Muscle layer of duodenum (tissue), 2 donors: ENCODE data around the gene SPN.
"Not testable (repeated sequence)": the region's sequence is repeated elsewhere in the genome, so short reads cannot be mapped to it uniquely, and the experiment has no call there.

Experiments
- H3K27ac ChIP-seq: one replicate; pipeline ENCODE4 v1.7.0; 2013; ENCODE audit warnings: mild to moderate bottlenecking, low read length
- H3K27me3 ChIP-seq: one replicate; pipeline ENCODE4 v1.7.0; 2013; ENCODE audit warnings: low read depth, mild to moderate bottlenecking, control low read depth, low read length
- H3K36me3 ChIP-seq, 2 donors: one replicate each; pipeline ENCODE4 v1.7.0; 2013; ENCODE audit warnings: low read length in 2 of 2, control low read depth in 1 of 2, mild to moderate bottlenecking in 1 of 2; ENCODE audit not compliant: insufficient read depth in 2 of 2, control insufficient read depth in 1 of 2
- H3K4me1 ChIP-seq, 2 donors: one replicate each; pipeline ENCODE4 v1.7.0; 2013; ENCODE audit warnings: low read length in 2 of 2, mild to moderate bottlenecking in 2 of 2, control low read depth in 1 of 2, moderate library complexity in 1 of 2; ENCODE audit not compliant: insufficient read depth in 2 of 2, control insufficient read depth in 1 of 2
- H3K4me3 ChIP-seq, 2 donors: one replicate each; pipeline ENCODE4 v1.7.0; 2013; ENCODE audit warnings: low read length in 2 of 2, low read depth in 1 of 2, mild to moderate bottlenecking in 1 of 2
- H3K9me3 ChIP-seq, 2 donors: one replicate each; pipeline ENCODE4 v1.7.0; 2013; ENCODE audit warnings: low read length in 2 of 2, control low read depth in 1 of 2, mild to moderate bottlenecking in 1 of 2; ENCODE audit not compliant: control insufficient read depth in 1 of 2
- donor health status: healthy.

Gene SPN

GRCh38 chr16:29649588-29650494 lies 13.2 kb upstream of the SPN start:
- Histone ChIP-seq H3K27me3 (no peaks in the 10 kb centered on the region), H3K27ac (no peak overlapping the region), H3K36me3 (no peaks in the 10 kb centered on the region), H3K4me1 (no peaks in the 10 kb centered on the region), H3K4me3 (no peak overlapping the region), H3K9me3 (no peaks in the 10 kb centered on the region)

- Histone ChIP-seq H3K36me3 (no peaks in the 10 kb centered on the region), H3K4me1 (no peaks in the 10 kb centered on the region), H3K4me3 (no peak overlapping the region), H3K27ac (no peak overlapping the region), H3K9me3 (no peaks in the 10 kb centered on the region), H3K27me3 (no peaks in the 10 kb centered on the region)
Measured at GRCh38 chr16:29650771-29651170, 12.3 kb upstream of the SPN start.

GRCh38 chr16:29651774-29652349 lies 11.2 kb upstream of the SPN start:
- Histone ChIP-seq H3K27ac (no peak overlapping the region), H3K27me3 (no peaks in the 10 kb centered on the region), H3K9me3 (no peaks in the 10 kb centered on the region), H3K36me3 (no peaks in the 10 kb centered on the region), H3K4me3 (no peak overlapping the region), H3K4me1 (no peaks in the 10 kb centered on the region)

GRCh38 chr16:29653471-29653870 lies 9.6 kb upstream of the SPN start:
- Histone ChIP-seq H3K9me3 (no peaks in the 10 kb centered on the region), H3K4me1 (no peaks in the 10 kb centered on the region), H3K27ac (no peak overlapping the region), H3K4me3 (no peak overlapping the region), H3K36me3 (no peaks in the 10 kb centered on the region), H3K27me3 (no peaks in the 10 kb centered on the region)

GRCh38 chr16:29653890-29654289 lies 9.2 kb upstream of the SPN start:
- not testable (repeated sequence) for H3K27me3 ChIP-seq, H3K4me1 ChIP-seq, H3K36me3 ChIP-seq, H3K27ac ChIP-seq, H3K4me3 ChIP-seq, H3K9me3 ChIP-seq

- no peak overlapping the region for H3K27ac ChIP-seq
- no peaks in the 10 kb centered on the region for H3K36me3 ChIP-seq
- no peaks in the 10 kb centered on the region for H3K27me3 ChIP-seq
- H3K4me1 ChIP-seq = no peaks in the 10 kb centered on the region
- H3K4me3 ChIP-seq = no peak overlapping the region
- H3K9me3 ChIP-seq = no peaks in the 10 kb centered on the region
Measured at GRCh38 chr16:29656688-29657523, 6.1 kb upstream of the SPN start.

- Histone ChIP-seq H3K9me3 (no peaks in the 10 kb centered on the region), H3K27me3 (no peaks in the 10 kb centered on the region), H3K27ac (no peak overlapping the region), H3K4me3 (no peak overlapping the region), H3K4me1 (no peaks in the 10 kb centered on the region), H3K36me3 (no peaks in the 10 kb centered on the region)
Measured at GRCh38 chr16:29658705-29659104, 4.3 kb upstream of the SPN start.

- H3K4me3 ChIP-seq = no peak overlapping the region
- peaks cover 5 to 11% of the 10 kb centered on the region in 2 donors for H3K4me1 ChIP-seq
- H3K36me3 ChIP-seq = no peaks in the 10 kb centered on the region
- H3K27me3 ChIP-seq = no peaks in the 10 kb centered on the region
- H3K27ac ChIP-seq = no peak overlapping the region
- no peaks in the 10 kb centered on the region for H3K9me3 ChIP-seq
Measured at GRCh38 chr16:29662000-29662728, 883 bp upstream of the SPN start.

- H3K9me3 ChIP-seq = no peaks in the 10 kb centered on the region
- peaks cover 5 to 11% of the 10 kb centered on the region in 2 donors for H3K4me1 ChIP-seq
- H3K36me3 ChIP-seq = no peaks in the 10 kb centered on the region
- no peak overlapping the region for H3K4me3 ChIP-seq
- H3K27me3 ChIP-seq = no peaks in the 10 kb centered on the region
- H3K27ac ChIP-seq = no peak overlapping the region
Measured at GRCh38 chr16:29662729-29663015, 375 bp upstream of the SPN start.

- Histone ChIP-seq H3K9me3 (no peaks in the 10 kb centered on the region), H3K4me1 (peaks cover 5 to 11% of the 10 kb centered on the region in 2 donors), H3K36me3 (no peaks in the 10 kb centered on the region), H3K27me3 (no peaks in the 10 kb centered on the region), H3K27ac (no peak overlapping the region), H3K4me3 (no peak overlapping the region)
Measured at GRCh38 chr16:29663807-29664090, 702 bp downstream of the SPN start.
